HEK293 (cell line): ENCODE measurements around the gene BRAT1.

Experiments
- RBAK ChIP-seq: fragments of 450-650 bp; formaldehyde crosslinking; IDR thresholded peaks from 2 replicates; pipeline ENCODE4 v1.5.1; 2016; ENCODE audit warnings: missing biosample characterization, missing genetic modification characterization
- ZNF146 ChIP-seq: fragments of 450-650 bp; formaldehyde crosslinking; IDR thresholded peaks from 2 replicates; pipeline ENCODE4 v1.5.1; 2016; ENCODE audit warnings: missing biosample characterization, missing genetic modification characterization
- ZNF148 ChIP-seq: fragments of 450-650 bp; formaldehyde crosslinking; IDR thresholded peaks from 2 replicates; pipeline ENCODE4 v1.5.0; 2017; ENCODE audit warnings: missing biosample characterization, missing genetic modification characterization, borderline replicate concordance
- ZNF239 ChIP-seq: fragments of 450-650 bp; formaldehyde crosslinking; IDR thresholded peaks from 2 replicates; pipeline ENCODE4 v1.5.1; 2016; ENCODE audit warnings: missing biosample characterization, missing genetic modification characterization
- ZNF274 ChIP-seq, 2 experiments: fragments of 200-500 bp in 1 of 2; fragments of 450-650 bp in 1 of 2; sonication (Bioruptor generic) in 1 of 2; formaldehyde crosslinking in 1 of 2; IDR thresholded peaks; 2 replicates each; pipeline versions ENCODE4 v1.5.1 to v1.6.1; 2014 to 2016; ENCODE audit warnings: borderline replicate concordance in 1 of 2, inconsistent platforms in 1 of 2, low read length in 1 of 2, missing biosample characterization in 1 of 2, missing genetic modification characterization in 1 of 2
- ZNF549 ChIP-seq: fragments of 450-650 bp; IDR thresholded peaks from 2 replicates; pipeline ENCODE4 v1.5.1; 2018; ENCODE audit warnings: missing biosample characterization, missing genetic modification characterization, mild to moderate bottlenecking, inconsistent platforms, moderate library complexity
- ZNF561 ChIP-seq: fragments of 450-650 bp; IDR thresholded peaks from 2 replicates; pipeline ENCODE4 v1.5.1; 2018; ENCODE audit warnings: missing biosample characterization, missing genetic modification characterization, borderline replicate concordance
- ZNF768 ChIP-seq: fragments of 450-650 bp; formaldehyde crosslinking; IDR thresholded peaks from 2 replicates; pipeline ENCODE4 v1.5.1; 2018; ENCODE audit warnings: missing biosample characterization, mild to moderate bottlenecking, missing genetic modification characterization
- ZNF792 ChIP-seq: fragments of 450-650 bp; formaldehyde crosslinking; IDR thresholded peaks from 2 replicates; pipeline ENCODE4 v1.5.1; 2016; ENCODE audit warnings: missing biosample characterization, missing genetic modification characterization
- ZXDB ChIP-seq: fragments of 450-650 bp; formaldehyde crosslinking; IDR thresholded peaks from 2 replicates; pipeline ENCODE4 v1.5.1; 2016; ENCODE audit warnings: missing biosample characterization, missing genetic modification characterization
- TF ChIP-seq, protein P1 (sequence below): fragments of 450-650 bp; formaldehyde crosslinking; IDR thresholded peaks from 2 replicates; pipeline ENCODE4 v1.5.1; 2016; ENCODE audit warnings: missing biosample characterization, missing genetic modification characterization
- TF ChIP-seq, protein P2 (sequence below): fragments of 450-650 bp; formaldehyde crosslinking; IDR thresholded peaks from 2 replicates; pipeline ENCODE4 v1.5.1; 2016; ENCODE audit warnings: missing biosample characterization, missing genetic modification characterization
- TF ChIP-seq, protein P3 (sequence below): fragments of 450-650 bp; formaldehyde crosslinking; IDR thresholded peaks from 2 replicates; pipeline ENCODE4 v1.5.1; 2016; ENCODE audit warnings: missing biosample characterization, missing genetic modification characterization
- TF ChIP-seq, protein P4 (sequence below): fragments of 450-650 bp; formaldehyde crosslinking; IDR thresholded peaks from 2 replicates; pipeline ENCODE4 v1.5.1; 2016; ENCODE audit warnings: missing biosample characterization, missing genetic modification characterization, low read depth

DNA sequence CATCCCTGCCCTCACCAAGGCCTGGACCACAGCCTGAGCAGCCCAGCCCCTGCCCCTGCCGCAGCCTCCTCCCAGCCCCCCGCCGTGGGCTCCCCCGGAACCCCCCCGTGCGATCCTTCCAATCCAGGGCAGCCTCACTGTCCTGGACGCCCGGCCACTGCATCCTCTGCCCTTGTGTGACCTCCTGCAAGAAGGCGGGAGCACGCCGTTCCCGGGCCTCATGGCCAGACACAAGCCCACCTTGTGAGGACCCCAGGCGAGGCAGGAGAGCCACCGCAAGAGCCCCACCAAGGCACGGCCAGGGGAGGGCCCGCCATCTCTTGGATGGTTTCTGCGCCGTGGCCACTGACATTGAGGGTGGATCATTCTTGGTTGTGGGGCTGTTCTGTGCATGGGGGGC is 43.6 kb downstream of the BRAT1 start:
- TF ChIP-seq, protein P1, sequence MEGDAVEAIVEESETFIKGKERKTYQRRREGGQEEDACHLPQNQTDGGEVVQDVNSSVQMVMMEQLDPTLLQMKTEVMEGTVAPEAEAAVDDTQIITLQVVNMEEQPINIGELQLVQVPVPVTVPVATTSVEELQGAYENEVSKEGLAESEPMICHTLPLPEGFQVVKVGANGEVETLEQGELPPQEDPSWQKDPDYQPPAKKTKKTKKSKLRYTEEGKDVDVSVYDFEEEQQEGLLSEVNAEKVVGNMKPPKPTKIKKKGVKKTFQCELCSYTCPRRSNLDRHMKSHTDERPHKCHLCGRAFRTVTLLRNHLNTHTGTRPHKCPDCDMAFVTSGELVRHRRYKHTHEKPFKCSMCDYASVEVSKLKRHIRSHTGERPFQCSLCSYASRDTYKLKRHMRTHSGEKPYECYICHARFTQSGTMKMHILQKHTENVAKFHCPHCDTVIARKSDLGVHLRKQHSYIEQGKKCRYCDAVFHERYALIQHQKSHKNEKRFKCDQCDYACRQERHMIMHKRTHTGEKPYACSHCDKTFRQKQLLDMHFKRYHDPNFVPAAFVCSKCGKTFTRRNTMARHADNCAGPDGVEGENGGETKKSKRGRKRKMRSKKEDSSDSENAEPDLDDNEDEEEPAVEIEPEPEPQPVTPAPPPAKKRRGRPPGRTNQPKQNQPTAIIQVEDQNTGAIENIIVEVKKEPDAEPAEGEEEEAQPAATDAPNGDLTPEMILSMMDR (tag by site-specific recombination) = no peak
- TF ChIP-seq ZNF274 (IDR thresholded peaks at IDR 0.05; ENCODE audit: low read length) (no peak), ZNF274 (tag by site-specific recombination; IDR thresholded peaks at IDR 0.05; ENCODE audit: borderline replicate concordance) (no peak), ZNF561 (tag by site-specific recombination) (no peak), ZNF146 (no peak), ZNF239 (tag by site-specific recombination) (no peak), RBAK (no peak), ZNF148 (tag by site-specific recombination) (no peak), ZNF549 (tag by site-specific recombination) (no peak), ZNF792 (tag by site-specific recombination) (no peak), ZNF768 (tag by site-specific recombination) (no peak), ZXDB (tag by site-specific recombination) (no peak)
- TF ChIP-seq, protein P2, sequence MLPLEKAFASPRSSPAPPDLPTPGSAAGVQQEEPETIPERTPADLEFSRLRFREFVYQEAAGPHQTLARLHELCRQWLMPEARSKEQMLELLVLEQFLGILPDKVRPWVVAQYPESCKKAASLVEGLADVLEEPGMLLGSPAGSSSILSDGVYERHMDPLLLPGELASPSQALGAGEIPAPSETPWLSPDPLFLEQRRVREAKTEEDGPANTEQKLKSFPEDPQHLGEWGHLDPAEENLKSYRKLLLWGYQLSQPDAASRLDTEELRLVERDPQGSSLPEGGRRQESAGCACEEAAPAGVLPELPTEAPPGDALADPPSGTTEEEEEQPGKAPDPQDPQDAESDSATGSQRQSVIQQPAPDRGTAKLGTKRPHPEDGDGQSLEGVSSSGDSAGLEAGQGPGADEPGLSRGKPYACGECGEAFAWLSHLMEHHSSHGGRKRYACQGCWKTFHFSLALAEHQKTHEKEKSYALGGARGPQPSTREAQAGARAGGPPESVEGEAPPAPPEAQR (tag by site-specific recombination) = no peak
- TF ChIP-seq, protein P3, sequence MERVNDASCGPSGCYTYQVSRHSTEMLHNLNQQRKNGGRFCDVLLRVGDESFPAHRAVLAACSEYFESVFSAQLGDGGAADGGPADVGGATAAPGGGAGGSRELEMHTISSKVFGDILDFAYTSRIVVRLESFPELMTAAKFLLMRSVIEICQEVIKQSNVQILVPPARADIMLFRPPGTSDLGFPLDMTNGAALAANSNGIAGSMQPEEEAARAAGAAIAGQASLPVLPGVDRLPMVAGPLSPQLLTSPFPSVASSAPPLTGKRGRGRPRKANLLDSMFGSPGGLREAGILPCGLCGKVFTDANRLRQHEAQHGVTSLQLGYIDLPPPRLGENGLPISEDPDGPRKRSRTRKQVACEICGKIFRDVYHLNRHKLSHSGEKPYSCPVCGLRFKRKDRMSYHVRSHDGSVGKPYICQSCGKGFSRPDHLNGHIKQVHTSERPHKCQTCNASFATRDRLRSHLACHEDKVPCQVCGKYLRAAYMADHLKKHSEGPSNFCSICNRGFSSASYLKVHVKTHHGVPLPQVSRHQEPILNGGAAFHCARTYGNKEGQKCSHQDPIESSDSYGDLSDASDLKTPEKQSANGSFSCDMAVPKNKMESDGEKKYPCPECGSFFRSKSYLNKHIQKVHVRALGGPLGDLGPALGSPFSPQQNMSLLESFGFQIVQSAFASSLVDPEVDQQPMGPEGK = no peak
- TF ChIP-seq, protein P4, sequence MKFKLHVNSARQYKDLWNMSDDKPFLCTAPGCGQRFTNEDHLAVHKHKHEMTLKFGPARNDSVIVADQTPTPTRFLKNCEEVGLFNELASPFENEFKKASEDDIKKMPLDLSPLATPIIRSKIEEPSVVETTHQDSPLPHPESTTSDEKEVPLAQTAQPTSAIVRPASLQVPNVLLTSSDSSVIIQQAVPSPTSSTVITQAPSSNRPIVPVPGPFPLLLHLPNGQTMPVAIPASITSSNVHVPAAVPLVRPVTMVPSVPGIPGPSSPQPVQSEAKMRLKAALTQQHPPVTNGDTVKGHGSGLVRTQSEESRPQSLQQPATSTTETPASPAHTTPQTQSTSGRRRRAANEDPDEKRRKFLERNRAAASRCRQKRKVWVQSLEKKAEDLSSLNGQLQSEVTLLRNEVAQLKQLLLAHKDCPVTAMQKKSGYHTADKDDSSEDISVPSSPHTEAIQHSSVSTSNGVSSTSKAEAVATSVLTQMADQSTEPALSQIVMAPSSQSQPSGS (tag by site-specific recombination) = no peak
